Activated CD4-positive, alpha-beta memory T cell treated with anti-CD3 and anti-CD28 coated beads, Interleukin-2, amount 10 ng/mL, durations not matched to agents 7 days and 5 days (primary cell): ENCODE results near the gene PPP2R2B. TPM values are rescaled to one million over a fixed set of nuclear protein-coding genes. Genes with fewer than 3 reads are reported as not detected.

Source experiments
- CTCF ChIA-PET: fragments of 350-600 bp; sonication (Branson Sonifier 250); formaldehyde crosslinking; loops from one replicate; lab custom pipeline; 2021; ENCODE audit warnings: antibody characterized with exemption, inconsistent platforms; lab: Charles Lee
- POLR2A ChIA-PET: fragments of 350-600 bp; sonication (Branson Sonifier 250); formaldehyde crosslinking; loops from one replicate; lab custom pipeline; 2021; ENCODE audit warnings: antibody characterized with exemption; lab: Charles Lee
- DNase-seq: peaks from one replicate; pipeline ENCODE4 v3.0.0-alpha.2; 2020
- H3K27ac Mint-ChIP-seq: one replicate; pipeline ENCODE4 v1.8.0; 2021; ENCODE audit warnings: mild to moderate bottlenecking, mixed read lengths
- H3K27me3 Mint-ChIP-seq: one replicate; pipeline ENCODE4 v1.8.0; 2021; ENCODE audit warnings: mixed read lengths
- H3K36me3 Mint-ChIP-seq: one replicate; pipeline ENCODE4 v1.8.0; 2021; ENCODE audit warnings: low read depth, mixed read lengths
- H3K4me1 Mint-ChIP-seq: one replicate; pipeline ENCODE4 v1.8.0; 2021; ENCODE audit warnings: mixed read lengths
- H3K4me3 Mint-ChIP-seq: one replicate; pipeline ENCODE4 v1.8.0; 2021; ENCODE audit warnings: mild to moderate bottlenecking, mixed read lengths
- H3K9me3 Mint-ChIP-seq: one replicate; pipeline ENCODE4 v1.8.0; 2021; ENCODE audit warnings: mixed read lengths
- total RNA-seq, 2 experiments: library from RNA; stranded (reverse); gene quantifications; one replicate each; pipeline ENCODE4 v1.2.3, GENCODE V29; 2021

Gene PPP2R2B
- total RNA-seq, 2 experiments from 2014 or later = 2.7 to 3.1 TPM

DNA sequence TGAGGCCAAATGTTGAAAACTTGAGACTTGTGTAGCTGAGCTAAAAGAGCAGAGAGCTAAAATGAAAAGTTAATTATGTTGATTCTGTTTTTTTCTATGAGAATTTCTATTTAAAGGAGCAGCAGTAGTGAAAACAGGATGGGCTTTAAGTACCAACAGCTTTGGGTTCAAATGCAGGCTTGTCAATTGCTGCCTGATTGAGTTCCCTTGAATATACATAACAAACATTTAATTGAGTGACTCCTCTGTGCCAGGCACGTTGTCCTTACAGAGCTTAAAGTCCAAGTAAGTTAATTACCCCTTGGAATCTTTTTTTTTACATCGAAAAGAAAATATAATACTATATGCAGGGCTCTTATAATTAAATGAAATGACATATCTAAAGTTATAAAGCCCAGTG lies 38.5 kb downstream of the PPP2R2B start:
- CTCF ChIA-PET = no interaction called here
- no peaks in the 10 kb centered on the region for H3K4me1 Mint-ChIP-seq
- H3K9me3 Mint-ChIP-seq = no peaks in the 10 kb centered on the region
- no peak overlapping the region for H3K27ac Mint-ChIP-seq
- POLR2A ChIA-PET = no interaction called here
- H3K4me3 Mint-ChIP-seq = no peak overlapping the region
- no peak for DNase-seq
- H3K27me3 Mint-ChIP-seq = no peaks in the 10 kb centered on the region
- no peaks in the 10 kb centered on the region for H3K36me3 Mint-ChIP-seq

GRCh38 chr5:146836226-146836842 lies 42.2 kb downstream of the PPP2R2B start:
- CTCF ChIA-PET = interaction anchor here (1.2 kb wide), 1 partner anchor 8 kb away, joined by 3 read pairs; no protein-coding TSS in a partner anchor
- H3K27ac Mint-ChIP-seq = no peak overlapping the region
- H3K36me3 Mint-ChIP-seq = no peaks in the 10 kb centered on the region
- no peaks in the 10 kb centered on the region for H3K4me1 Mint-ChIP-seq
- H3K9me3 Mint-ChIP-seq = no peaks in the 10 kb centered on the region
- no peak for DNase-seq
- POLR2A ChIA-PET = no interaction called here
- H3K4me3 Mint-ChIP-seq = no peak overlapping the region
- no peaks in the 10 kb centered on the region for H3K27me3 Mint-ChIP-seq

DNA sequence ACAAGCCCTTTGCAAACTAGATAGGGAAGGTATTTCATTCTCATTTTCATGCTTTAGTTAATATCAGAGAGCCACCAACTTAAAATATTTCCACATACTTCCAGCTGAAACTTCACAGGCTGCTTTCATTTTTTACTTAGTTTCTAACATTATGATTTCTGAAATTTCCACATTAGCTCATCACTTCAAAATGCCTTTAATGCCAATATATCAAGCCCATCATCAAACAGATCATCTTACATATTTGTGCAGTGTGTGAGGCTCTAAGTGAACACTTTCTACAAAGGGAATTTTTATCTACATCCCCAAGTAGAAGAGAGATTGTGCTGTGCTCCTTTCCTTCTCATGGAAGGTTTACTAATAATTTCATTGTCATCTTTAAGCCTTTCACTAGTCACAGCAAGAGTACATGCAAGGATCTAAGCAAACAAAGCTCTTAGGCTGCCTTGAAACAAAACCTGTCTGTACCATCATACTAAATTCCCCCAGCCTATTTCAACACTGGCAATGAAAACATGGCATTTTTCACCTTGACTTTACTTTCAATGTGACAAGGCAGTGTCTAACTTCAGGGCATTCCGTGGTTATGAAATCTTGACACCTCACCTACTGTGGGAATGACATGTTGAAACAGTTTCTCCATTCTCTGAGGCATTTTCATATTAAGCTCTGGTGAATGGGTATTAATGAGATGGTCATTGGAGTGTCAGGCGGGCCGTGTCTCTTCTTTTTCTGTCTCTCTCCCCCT lies 45.4 kb downstream of the PPP2R2B start:
- Mint-ChIP-seq H3K9me3 (no peaks in the 10 kb centered on the region), H3K27me3 (no peaks in the 10 kb centered on the region), H3K4me1 (no peaks in the 10 kb centered on the region), H3K36me3 (no peaks in the 10 kb centered on the region), H3K4me3 (no peak overlapping the region), H3K27ac (no peak overlapping the region)
- no peak for DNase-seq
- ChIA-PET POLR2A (no interaction called here), CTCF (no interaction called here)

GRCh38 chr5:146828385-146828784 lies 50.2 kb downstream of the PPP2R2B start:
- Mint-ChIP-seq H3K36me3 (no peaks in the 10 kb centered on the region), H3K27me3 (no peaks in the 10 kb centered on the region), H3K27ac (no peak overlapping the region), H3K4me1 (no peaks in the 10 kb centered on the region), H3K9me3 (no peaks in the 10 kb centered on the region), H3K4me3 (no peak overlapping the region)
- DNase-seq = no peak
- ChIA-PET CTCF (interaction anchor here (0.5 kb wide), 1 partner anchor 17 kb away, joined by 3 read pairs; no protein-coding TSS in a partner anchor), POLR2A (no interaction called here)

DNA sequence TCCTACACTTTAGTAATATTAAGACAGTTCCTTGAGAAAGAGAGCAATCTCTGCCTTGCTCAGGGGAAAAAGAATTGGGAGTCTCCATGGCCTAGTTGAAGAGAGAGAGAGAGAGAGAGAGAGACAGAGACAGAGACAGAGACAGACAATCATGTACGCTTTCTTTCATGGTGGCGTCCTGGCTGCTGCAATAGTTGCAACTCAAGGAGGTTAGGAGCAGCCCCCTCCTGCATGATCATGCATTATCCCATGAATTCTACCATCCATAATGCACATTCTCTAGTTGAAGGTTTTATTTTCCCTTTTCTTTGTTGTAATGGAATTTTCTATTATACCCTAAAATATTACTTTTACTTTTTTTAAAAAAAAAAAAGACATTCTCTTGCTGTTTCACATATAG lies 50.7 kb downstream of the PPP2R2B start:
- H3K36me3 Mint-ChIP-seq = no peaks in the 10 kb centered on the region
- ChIA-PET CTCF (interaction anchor here (0.5 kb wide), 1 partner anchor 17 kb away, joined by 3 read pairs; no protein-coding TSS in a partner anchor), POLR2A (no interaction called here)
- no peaks in the 10 kb centered on the region for H3K4me1 Mint-ChIP-seq
- H3K27me3 Mint-ChIP-seq = no peaks in the 10 kb centered on the region
- H3K9me3 Mint-ChIP-seq = no peaks in the 10 kb centered on the region
- no peak for DNase-seq
- H3K4me3 Mint-ChIP-seq = no peak overlapping the region
- no peak overlapping the region for H3K27ac Mint-ChIP-seq

DNA sequence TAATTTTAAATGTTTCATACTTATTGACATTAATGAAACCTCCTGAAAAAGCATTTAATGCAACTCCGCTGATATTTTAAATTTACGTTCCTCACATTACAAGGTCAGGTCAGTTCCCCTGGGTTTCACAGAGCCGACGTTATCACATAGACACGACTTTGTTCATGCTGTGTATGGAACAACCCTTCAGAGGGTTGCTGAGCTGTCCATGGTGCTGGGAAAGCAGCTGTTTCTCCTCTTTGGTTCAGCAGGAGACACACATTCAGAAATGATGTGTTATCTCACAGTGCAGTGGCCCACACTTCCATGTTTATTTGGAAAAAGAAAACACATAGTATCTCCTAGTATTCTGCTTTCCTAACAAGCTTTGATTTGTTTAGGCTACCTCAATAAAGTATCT lies 53.5 kb downstream of the PPP2R2B start:
- H3K4me1 Mint-ChIP-seq = no peaks in the 10 kb centered on the region
- H3K27ac Mint-ChIP-seq = no peak overlapping the region
- no peaks in the 10 kb centered on the region for H3K9me3 Mint-ChIP-seq
- ChIA-PET CTCF (no interaction called here), POLR2A (no interaction called here)
- H3K36me3 Mint-ChIP-seq = no peaks in the 10 kb centered on the region
- peak; percentile 27 for DNase-seq
- H3K4me3 Mint-ChIP-seq = no peak overlapping the region
- no peaks in the 10 kb centered on the region for H3K27me3 Mint-ChIP-seq

- no peaks in the 10 kb centered on the region for H3K4me1 Mint-ChIP-seq
- H3K27ac Mint-ChIP-seq = no peak overlapping the region
- CTCF ChIA-PET = no interaction called here
- no peak for DNase-seq
- POLR2A ChIA-PET = no interaction called here
- no peaks in the 10 kb centered on the region for H3K36me3 Mint-ChIP-seq
- H3K27me3 Mint-ChIP-seq = no peaks in the 10 kb centered on the region
- H3K9me3 Mint-ChIP-seq = no peaks in the 10 kb centered on the region
- H3K4me3 Mint-ChIP-seq = no peak overlapping the region
These were observed 56.8 kb downstream of the PPP2R2B start for GRCh38 chr5:146821732-146822131.

- Mint-ChIP-seq H3K4me1 (no peaks in the 10 kb centered on the region), H3K27me3 (no peaks in the 10 kb centered on the region), H3K27ac (no peak overlapping the region), H3K9me3 (no peaks in the 10 kb centered on the region), H3K4me3 (no peak overlapping the region), H3K36me3 (no peaks in the 10 kb centered on the region)
- DNase-seq = no peak
- CTCF ChIA-PET = no interaction called here
- POLR2A ChIA-PET = no interaction called here
These were observed 57.6 kb downstream of the PPP2R2B start for GRCh38 chr5:146820987-146821386.

GRCh38 chr5:146818822-146819221 lies 59.7 kb downstream of the PPP2R2B start:
- Mint-ChIP-seq H3K36me3 (no peaks in the 10 kb centered on the region), H3K4me1 (peaks cover 10% of the 10 kb centered on the region), H3K4me3 (no peak overlapping the region), H3K27me3 (no peaks in the 10 kb centered on the region), H3K9me3 (no peaks in the 10 kb centered on the region), H3K27ac (no peak overlapping the region)
- ChIA-PET POLR2A (no interaction called here), CTCF (interaction anchor here (0.6 kb wide), 1 partner anchor 276 kb away, joined by 3 read pairs; no protein-coding TSS in a partner anchor)
- DNase-seq = no peak

GRCh38 chr5:146817973-146818372 lies 60.6 kb downstream of the PPP2R2B start:
- Mint-ChIP-seq H3K27me3 (no peaks in the 10 kb centered on the region), H3K4me3 (no peak overlapping the region), H3K9me3 (no peaks in the 10 kb centered on the region), H3K27ac (no peak overlapping the region), H3K4me1 (peaks cover 14% of the 10 kb centered on the region), H3K36me3 (no peaks in the 10 kb centered on the region)
- POLR2A ChIA-PET = no interaction called here
- CTCF ChIA-PET = no interaction called here
- no peak for DNase-seq

GRCh38 chr5:146816775-146817387 lies 61.7 kb downstream of the PPP2R2B start:
- Mint-ChIP-seq H3K4me3 (no peak overlapping the region), H3K27me3 (no peaks in the 10 kb centered on the region), H3K4me1 (peaks cover 14% of the 10 kb centered on the region), H3K36me3 (no peaks in the 10 kb centered on the region), H3K9me3 (no peaks in the 10 kb centered on the region), H3K27ac (no peak overlapping the region)
- DNase-seq = no peak
- CTCF ChIA-PET = no interaction called here
- POLR2A ChIA-PET = no interaction called here

GRCh38 chr5:146815411-146815810 lies 63.1 kb downstream of the PPP2R2B start:
- Mint-ChIP-seq H3K9me3 (no peaks in the 10 kb centered on the region), H3K27me3 (no peaks in the 10 kb centered on the region), H3K4me3 (no peak overlapping the region), H3K27ac (no peak overlapping the region), H3K4me1 (peaks cover 14% of the 10 kb centered on the region), H3K36me3 (no peaks in the 10 kb centered on the region)
- ChIA-PET CTCF (no interaction called here), POLR2A (no interaction called here)
- no peak for DNase-seq

GRCh38 chr5:146813346-146814157 lies 65.0 kb downstream of the PPP2R2B start:
- Mint-ChIP-seq H3K36me3 (no peaks in the 10 kb centered on the region), H3K27ac (no peak overlapping the region), H3K4me1 (peaks cover 14% of the 10 kb centered on the region), H3K27me3 (no peaks in the 10 kb centered on the region), H3K4me3 (no peak overlapping the region), H3K9me3 (no peaks in the 10 kb centered on the region)
- DNase-seq = no peak
- POLR2A ChIA-PET = no interaction called here
- CTCF ChIA-PET = interaction anchor here (0.7 kb wide), 1 partner anchor 107 kb away, joined by 3 read pairs; no protein-coding TSS in a partner anchor
